Stimulated activated memory B cell treated with anti-CD40 and anti-IgM and Interleukin-4, amounts not matched to agents 10 μg/mL and 1 μg/mL and 100 μg/mL, for 72 hours (primary cell): ENCODE data around the gene LRRC75A.

Experiments used
- ATAC-seq: fragments of 150-1000 bp; cut with Tn5 transposase; 2 replicates; pipeline ENCODE4 v1.10.0; 2021
- H3K27ac Mint-ChIP-seq: one replicate; pipeline ENCODE4 v1.8.0; 2022; ENCODE audit warnings: mild to moderate bottlenecking, mixed read lengths
- H3K27me3 Mint-ChIP-seq: one replicate; pipeline ENCODE4 v1.8.0; 2022; ENCODE audit warnings: mixed read lengths
- H3K36me3 Mint-ChIP-seq: one replicate; pipeline ENCODE4 v1.8.0; 2022; ENCODE audit warnings: mixed read lengths
- H3K4me1 Mint-ChIP-seq: one replicate; pipeline ENCODE4 v1.8.0; 2022; ENCODE audit warnings: mixed read lengths
- H3K4me3 Mint-ChIP-seq: one replicate; pipeline ENCODE4 v1.8.0; 2022; ENCODE audit warnings: mild to moderate bottlenecking, moderate library complexity, mixed read lengths
- H3K9me3 Mint-ChIP-seq: one replicate; pipeline ENCODE4 v1.8.0; 2022; ENCODE audit warnings: mixed read lengths

Gene LRRC75A

DNA sequence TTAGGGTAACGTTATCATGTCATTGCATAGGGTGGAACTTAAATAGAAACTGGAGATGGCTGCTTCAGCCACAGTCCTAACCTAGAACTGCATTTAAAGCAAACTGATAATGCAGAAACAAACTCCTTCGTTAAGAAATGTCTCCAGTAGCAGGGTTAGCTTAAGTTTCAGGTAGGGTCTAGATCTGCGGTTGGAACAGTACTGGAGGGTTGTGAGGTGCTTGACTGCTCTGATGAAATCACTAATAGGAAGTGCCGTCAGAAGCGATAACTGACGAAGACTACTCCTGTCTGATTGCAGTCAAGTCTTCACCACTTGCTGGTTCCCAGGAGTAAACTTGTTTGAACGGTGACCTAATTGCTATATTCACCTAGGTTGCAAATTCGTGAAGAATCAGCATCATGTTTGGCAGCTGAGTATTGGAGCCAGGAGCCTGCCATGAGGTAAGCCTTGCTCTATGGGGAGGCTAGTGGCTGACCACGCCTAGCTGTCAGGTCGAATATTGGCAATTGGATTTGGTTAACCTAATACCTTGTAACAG lies 52.1 kb downstream of the LRRC75A start:
- H3K9me3 Mint-ChIP-seq = no peaks in the 10 kb centered on the region
- ATAC-seq = no peak
- H3K4me1 Mint-ChIP-seq = peaks cover 68% of the 10 kb centered on the region
- H3K4me3 Mint-ChIP-seq = peak overlapping the region; percentile 98
- H3K27me3 Mint-ChIP-seq = no peaks in the 10 kb centered on the region
- peak overlapping the region; percentile 91 for H3K27ac Mint-ChIP-seq
- peaks cover 47% of the 10 kb centered on the region for H3K36me3 Mint-ChIP-seq

DNA sequence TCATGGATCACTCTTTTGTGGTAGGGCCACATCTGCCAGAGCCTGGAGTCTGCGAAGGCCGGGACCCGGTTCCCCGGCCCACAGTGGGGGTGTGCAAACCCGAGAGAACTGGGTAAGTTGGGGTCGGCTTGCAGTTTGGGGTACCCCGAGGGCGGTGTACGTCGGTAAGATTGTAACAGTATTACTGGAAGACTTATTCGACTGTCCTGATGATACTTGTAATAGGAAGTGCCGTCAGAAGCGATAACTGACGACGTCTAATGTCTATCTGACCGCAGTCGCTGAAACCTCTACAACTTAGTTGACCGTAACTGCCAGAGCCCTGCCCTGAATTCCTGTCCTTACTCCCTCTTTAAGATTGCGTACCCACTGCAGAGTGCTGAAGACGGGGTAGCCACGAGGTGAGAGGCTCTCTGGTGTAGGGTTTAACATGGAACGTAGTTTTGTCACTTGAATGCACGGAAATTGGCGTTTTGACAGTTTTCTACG lies 52.6 kb downstream of the LRRC75A start:
- peaks cover 68% of the 10 kb centered on the region for H3K4me1 Mint-ChIP-seq
- peak overlapping the region; percentile 91 for H3K27ac Mint-ChIP-seq
- ATAC-seq = peak; percentile 9
- H3K36me3 Mint-ChIP-seq = peaks cover 46% of the 10 kb centered on the region
- H3K9me3 Mint-ChIP-seq = no peaks in the 10 kb centered on the region
- no peaks in the 10 kb centered on the region for H3K27me3 Mint-ChIP-seq
- peak overlapping the region; percentile 98 for H3K4me3 Mint-ChIP-seq

DNA sequence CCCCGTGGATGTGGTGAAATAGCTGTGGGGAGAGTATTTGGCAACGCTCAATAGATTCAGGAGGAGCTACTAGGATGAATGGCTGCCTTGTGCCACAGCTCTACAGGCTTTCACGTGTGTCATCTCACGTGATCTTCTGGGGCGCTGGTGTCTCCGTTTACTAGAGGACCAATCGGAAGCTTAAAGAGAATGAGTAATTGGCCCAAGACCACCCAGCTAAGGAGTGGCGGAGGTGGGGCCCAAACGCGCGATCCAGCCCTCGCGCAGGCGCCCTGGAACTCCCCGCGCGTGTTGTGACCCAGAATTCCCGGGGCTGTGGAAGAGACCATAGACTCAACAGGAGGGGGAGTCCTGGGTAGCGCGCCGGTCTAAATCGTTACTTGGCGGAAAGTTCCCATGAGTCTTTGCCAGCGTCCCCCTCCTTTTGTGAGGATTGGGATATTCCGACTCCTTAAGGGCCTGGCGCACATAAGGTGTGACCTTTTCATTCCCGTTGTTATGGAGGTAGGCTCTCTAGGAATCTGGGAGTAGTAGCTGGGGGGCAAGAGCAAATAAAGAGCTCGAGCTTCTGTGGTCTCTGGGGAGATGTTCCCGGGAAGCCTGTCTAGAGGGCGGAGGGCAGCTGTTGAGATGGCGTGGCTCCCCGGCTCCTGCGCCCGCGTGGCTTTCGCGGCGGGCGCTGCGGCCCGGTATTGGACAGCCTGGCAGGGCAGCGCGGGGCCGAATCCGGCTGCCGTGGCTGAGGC lies 53.3 kb downstream of the LRRC75A start:
- Mint-ChIP-seq H3K4me1 (peaks cover 63% of the 10 kb centered on the region), H3K27me3 (no peaks in the 10 kb centered on the region), H3K4me3 (peak overlapping the region; percentile 98), H3K27ac (peak overlapping the region; percentile 91), H3K36me3 (peaks cover 40% of the 10 kb centered on the region), H3K9me3 (no peaks in the 10 kb centered on the region)
- peak; percentile 92 for ATAC-seq

DNA sequence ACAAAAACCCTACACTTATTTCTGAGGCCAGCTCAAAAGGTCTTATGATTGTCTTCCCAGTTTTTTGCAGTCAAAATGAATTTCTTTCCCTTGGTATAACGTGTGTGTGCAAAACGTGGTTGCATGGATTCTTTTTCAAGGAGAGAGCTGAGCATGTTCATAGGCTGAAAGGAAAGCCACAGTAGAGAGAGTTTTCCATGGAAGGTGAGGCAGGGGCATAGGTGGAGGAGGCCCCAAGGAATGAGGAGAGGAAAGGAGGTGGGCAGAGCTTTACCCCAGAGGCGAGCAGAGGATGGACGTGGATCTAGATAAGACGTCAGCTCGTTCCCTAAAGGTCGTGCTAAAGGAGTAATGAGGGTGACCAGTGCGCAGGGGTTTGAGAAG lies 53.8 kb downstream of the LRRC75A start:
- peaks cover 38% of the 10 kb centered on the region for H3K36me3 Mint-ChIP-seq
- no peaks in the 10 kb centered on the region for H3K27me3 Mint-ChIP-seq

DNA sequence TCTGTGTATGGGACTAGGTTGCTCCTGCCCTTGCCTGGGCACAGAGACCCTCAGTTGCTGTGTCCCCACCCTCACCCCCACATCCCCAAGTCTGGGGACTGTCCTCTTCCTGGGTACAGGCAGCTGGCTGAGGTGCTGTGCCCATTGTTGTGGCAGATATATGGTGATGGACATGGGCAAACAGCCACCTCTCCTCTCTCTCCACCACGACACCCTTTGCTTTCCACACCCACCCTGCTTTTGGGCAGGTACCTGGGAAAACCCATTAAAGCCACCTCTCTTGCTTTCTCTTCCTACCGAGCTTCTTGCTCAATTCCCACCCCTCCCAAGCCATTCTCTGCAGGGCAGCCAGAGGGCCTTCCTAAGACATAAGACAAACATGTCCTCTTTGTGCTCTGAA lies 54.9 kb downstream of the LRRC75A start:
- H3K4me1 Mint-ChIP-seq = peaks cover 48% of the 10 kb centered on the region
- H3K9me3 Mint-ChIP-seq = no peaks in the 10 kb centered on the region
- H3K27me3 Mint-ChIP-seq = no peaks in the 10 kb centered on the region
- H3K27ac Mint-ChIP-seq = peak overlapping the region; percentile 16
- no peak overlapping the region for H3K4me3 Mint-ChIP-seq
- ATAC-seq = no peak
- peaks cover 38% of the 10 kb centered on the region for H3K36me3 Mint-ChIP-seq

More for the DNA sequence above, 53.8 kb downstream of the LRRC75A start:
- no peaks in the 10 kb centered on the region for H3K9me3 Mint-ChIP-seq
- ATAC-seq = peak; percentile 1
- H3K27ac Mint-ChIP-seq = peak overlapping the region; percentile 91
- peak overlapping the region; percentile 98 for H3K4me3 Mint-ChIP-seq
- peaks cover 59% of the 10 kb centered on the region for H3K4me1 Mint-ChIP-seq

DNA sequence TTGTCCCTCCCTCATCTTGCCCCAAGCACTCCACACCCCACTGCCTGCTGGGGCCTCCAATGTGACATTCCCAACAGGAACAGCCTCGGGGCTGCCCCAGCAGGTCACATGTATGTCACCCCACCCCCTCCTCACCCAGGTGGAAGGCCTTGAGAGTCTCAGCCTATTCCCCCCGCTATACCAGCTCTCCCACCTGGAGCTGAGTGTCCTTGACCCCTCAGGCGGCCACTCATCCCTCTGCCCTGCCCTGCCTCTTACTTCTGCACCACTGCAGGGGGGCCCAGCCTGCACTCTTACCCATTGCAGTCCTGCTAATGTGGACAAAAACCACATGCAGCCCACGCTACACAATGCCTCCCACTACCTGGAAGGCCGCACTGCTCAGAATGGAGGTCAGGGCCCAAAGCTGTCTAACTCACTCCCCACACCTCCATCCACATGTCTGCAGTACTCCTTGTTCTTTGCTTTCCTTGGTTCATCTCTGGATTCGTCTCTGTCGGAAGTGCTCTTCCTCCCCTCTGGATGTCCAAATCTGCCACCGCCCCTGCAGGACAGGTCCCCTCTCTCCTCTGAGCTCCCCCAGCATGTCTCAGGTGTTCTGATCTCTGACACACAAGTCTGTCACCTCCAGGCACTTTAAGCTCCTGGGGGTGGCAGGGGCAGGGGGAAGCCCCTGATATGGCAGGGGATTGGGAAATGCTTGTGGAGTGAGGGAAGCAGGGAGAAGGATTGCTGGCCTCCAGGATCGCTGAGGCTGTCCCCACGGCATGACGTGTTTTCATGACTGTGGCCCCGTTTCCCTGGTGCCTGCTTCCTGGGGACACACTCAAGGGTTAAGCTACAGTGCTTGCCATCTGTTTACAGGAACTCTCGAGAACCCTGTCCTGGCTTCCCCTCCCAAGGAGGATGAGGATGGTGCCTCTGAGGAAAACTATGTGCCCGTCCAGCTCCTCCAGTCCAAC lies 55.8 kb downstream of the LRRC75A start:
- H3K4me1 Mint-ChIP-seq = peaks cover 40% of the 10 kb centered on the region
- no peak overlapping the region for H3K4me3 Mint-ChIP-seq
- H3K9me3 Mint-ChIP-seq = no peaks in the 10 kb centered on the region
- H3K27ac Mint-ChIP-seq = peak overlapping the region; percentile 5
- H3K36me3 Mint-ChIP-seq = peaks cover 36% of the 10 kb centered on the region
- no peak for ATAC-seq
- H3K27me3 Mint-ChIP-seq = no peaks in the 10 kb centered on the region

DNA sequence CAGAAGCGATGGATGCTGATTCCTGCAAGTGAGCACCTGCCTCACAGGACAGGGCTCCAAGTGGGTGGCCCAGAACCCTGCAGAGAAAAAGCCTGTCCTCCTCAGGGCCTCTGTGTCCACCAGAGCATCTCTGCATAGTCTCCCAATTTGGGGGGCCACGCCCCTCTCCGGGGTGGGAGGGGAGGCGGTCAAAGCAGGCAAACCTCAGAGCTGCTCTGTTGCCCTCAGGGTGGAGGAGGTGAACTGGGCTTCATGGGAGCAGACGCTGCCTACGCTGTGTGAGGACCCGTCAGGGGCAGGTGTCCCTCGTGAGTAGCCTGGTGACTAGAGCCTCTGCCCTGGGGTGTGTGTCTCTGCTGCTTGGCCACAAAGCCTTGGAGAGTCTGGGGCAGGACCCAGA lies 57.3 kb downstream of the LRRC75A start:
- Mint-ChIP-seq H3K27me3 (no peaks in the 10 kb centered on the region), H3K9me3 (no peaks in the 10 kb centered on the region), H3K4me3 (no peak overlapping the region), H3K27ac (peak overlapping the region; percentile 5), H3K4me1 (peaks cover 29% of the 10 kb centered on the region), H3K36me3 (peaks cover 43% of the 10 kb centered on the region)
- no peak for ATAC-seq

DNA sequence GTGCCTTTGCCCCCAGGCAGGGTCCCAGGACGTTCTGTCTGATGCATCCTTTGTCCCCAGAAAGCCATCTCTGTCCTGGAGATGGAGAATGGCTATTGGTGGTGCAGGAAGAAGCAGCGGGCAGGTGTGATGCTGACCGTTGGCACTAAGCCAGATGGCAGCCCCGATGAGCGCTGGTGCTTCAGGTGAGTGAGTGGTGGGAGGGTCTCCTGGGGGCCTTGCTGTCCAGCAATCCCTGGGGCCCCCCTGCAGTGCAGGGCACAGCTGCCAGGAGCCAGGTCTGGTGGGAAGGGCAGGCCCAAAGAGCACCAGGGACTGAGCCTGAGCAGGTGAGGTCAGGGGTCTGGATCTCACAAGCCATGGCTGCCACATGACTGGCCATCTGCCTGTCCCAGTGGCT lies 58.5 kb downstream of the LRRC75A start:
- Mint-ChIP-seq H3K9me3 (no peaks in the 10 kb centered on the region), H3K27me3 (no peaks in the 10 kb centered on the region), H3K27ac (no peak overlapping the region), H3K4me3 (no peak overlapping the region), H3K36me3 (peaks cover 43% of the 10 kb centered on the region), H3K4me1 (peaks cover 28% of the 10 kb centered on the region)
- ATAC-seq = no peak

DNA sequence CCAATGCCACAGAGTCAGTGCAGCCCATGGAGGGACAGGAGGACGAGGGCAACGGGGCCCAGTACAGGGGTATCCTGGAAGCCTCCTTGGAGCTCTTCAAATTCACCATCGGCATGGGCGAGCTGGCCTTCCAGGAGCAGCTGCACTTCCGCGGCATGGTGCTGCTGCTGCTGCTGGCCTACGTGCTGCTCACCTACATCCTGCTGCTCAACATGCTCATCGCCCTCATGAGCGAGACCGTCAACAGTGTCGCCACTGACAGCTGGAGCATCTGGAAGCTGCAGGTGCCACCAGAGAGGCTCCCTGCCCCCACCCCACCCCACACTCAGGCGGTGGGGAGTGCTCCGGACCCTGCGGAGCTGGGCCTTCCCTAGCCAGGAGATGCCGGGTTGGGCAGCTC lies 60.0 kb downstream of the LRRC75A start:
- Mint-ChIP-seq H3K4me1 (peaks cover 15% of the 10 kb centered on the region), H3K4me3 (no peak overlapping the region), H3K9me3 (no peaks in the 10 kb centered on the region), H3K27ac (no peak overlapping the region), H3K36me3 (peaks cover 44% of the 10 kb centered on the region), H3K27me3 (no peaks in the 10 kb centered on the region)
- no peak for ATAC-seq

DNA sequence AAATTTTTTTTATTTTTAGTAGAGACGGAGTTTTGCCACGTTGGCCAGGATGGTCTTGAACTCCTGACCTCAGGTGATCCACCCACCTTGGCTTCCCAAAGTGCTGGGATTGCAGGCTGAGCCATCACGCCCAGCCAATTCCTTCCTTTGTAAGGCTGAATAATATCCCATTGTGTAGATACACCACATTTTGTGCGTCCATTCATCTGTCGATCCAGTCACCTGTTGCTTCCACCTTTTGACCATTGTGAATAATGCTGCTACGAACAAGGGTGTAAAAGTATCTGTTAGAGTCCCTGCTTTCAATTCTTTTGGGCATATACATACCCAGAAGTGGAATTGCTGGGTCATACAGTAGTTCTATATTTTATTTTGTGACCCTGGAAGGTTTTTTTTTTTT lies 61.3 kb downstream of the LRRC75A start:
- no peak for ATAC-seq
- Mint-ChIP-seq H3K4me3 (no peak overlapping the region), H3K4me1 (peaks cover 4% of the 10 kb centered on the region), H3K9me3 (no peaks in the 10 kb centered on the region), H3K27ac (no peak overlapping the region), H3K27me3 (no peaks in the 10 kb centered on the region), H3K36me3 (peaks cover 56% of the 10 kb centered on the region)

DNA sequence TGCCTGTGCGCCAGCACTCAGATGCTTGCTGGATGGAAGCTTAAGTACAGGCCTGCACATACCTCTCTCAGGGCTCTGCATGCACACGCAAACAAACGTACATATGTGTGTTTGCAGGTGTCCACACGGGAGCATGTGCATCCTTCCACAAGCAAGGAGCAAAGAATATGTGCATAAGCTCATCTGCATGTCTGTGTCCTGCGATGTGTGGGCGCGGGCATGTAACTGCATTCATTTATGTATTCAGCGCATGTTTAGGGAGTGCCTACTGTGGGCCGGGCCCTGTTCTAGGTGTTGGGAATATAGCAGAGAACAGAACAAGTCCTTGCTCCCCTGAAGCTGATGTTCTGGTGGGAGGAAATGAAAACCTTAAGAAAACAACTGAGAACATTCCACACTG lies 62.9 kb downstream of the LRRC75A start:
- Mint-ChIP-seq H3K36me3 (peaks cover 59% of the 10 kb centered on the region), H3K9me3 (no peaks in the 10 kb centered on the region), H3K4me3 (no peak overlapping the region), H3K27ac (no peak overlapping the region), H3K4me1 (no peaks in the 10 kb centered on the region), H3K27me3 (no peaks in the 10 kb centered on the region)
- ATAC-seq = no peak

GRCh38 chr17:16428098-16428882 lies 63.7 kb downstream of the LRRC75A start:
- Mint-ChIP-seq H3K9me3 (no peaks in the 10 kb centered on the region), H3K27ac (no peak overlapping the region), H3K4me1 (no peaks in the 10 kb centered on the region), H3K36me3 (peaks cover 62% of the 10 kb centered on the region), H3K4me3 (no peak overlapping the region), H3K27me3 (no peaks in the 10 kb centered on the region)
- ATAC-seq = peak; percentile 76

DNA sequence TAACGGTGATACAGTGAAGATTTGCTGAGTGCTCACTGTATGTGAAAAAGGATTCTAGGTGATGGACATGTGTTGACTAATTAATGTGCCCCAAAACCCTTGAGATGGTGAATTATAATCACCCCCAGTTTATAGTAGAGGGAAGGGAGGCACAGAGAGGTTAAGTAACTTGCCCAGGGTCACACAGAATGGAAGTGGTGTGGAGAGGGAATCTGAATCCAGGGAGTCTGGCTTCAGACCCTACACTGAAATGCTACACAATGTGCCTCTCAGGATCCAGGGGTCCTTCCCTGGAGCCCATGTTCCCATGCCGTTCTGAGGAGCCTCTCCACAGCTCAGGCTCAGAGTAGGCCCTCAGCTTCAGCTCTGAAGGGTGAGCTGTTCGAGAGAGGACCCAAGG lies 65.0 kb downstream of the LRRC75A start:
- Mint-ChIP-seq H3K4me1 (no peaks in the 10 kb centered on the region), H3K27ac (no peak overlapping the region), H3K36me3 (peaks cover 59% of the 10 kb centered on the region), H3K4me3 (no peak overlapping the region), H3K27me3 (no peaks in the 10 kb centered on the region), H3K9me3 (no peaks in the 10 kb centered on the region)
- ATAC-seq = no peak

- Mint-ChIP-seq H3K36me3 (peaks cover 62% of the 10 kb centered on the region), H3K27ac (no peak overlapping the region), H3K9me3 (no peaks in the 10 kb centered on the region), H3K27me3 (no peaks in the 10 kb centered on the region), H3K4me3 (no peak overlapping the region), H3K4me1 (no peaks in the 10 kb centered on the region)
- ATAC-seq = no peak
Measured at GRCh38 chr17:16425698-16426659, 66.0 kb downstream of the LRRC75A start.
